NB4 (cell line): ENCODE results near the gene SCT.
"Not testable (repeated sequence)": the region's sequence is repeated elsewhere in the genome, so short reads cannot be mapped to it uniquely, and the experiment has no call there.

Experiments used
- POLR2A ChIP-seq: IDR thresholded peaks from 2 replicates; pipeline ENCODE4 v1.6.1; 2011; ENCODE audit warnings: mild to moderate bottlenecking; ENCODE audit not compliant: insufficient read length; ENCODE audit errors: extremely low read depth
- TF ChIP-seq, protein P1 (sequence below): IDR thresholded peaks from one replicate; pipeline ENCODE4 v1.5.1; 2012; ENCODE audit warnings: low read depth, low read length
- TF ChIP-seq, protein P2 (sequence below): IDR thresholded peaks from 2 replicates; pipeline ENCODE4 v1.6.1; 2011; ENCODE audit warnings: low read depth, low read length

DNA sequence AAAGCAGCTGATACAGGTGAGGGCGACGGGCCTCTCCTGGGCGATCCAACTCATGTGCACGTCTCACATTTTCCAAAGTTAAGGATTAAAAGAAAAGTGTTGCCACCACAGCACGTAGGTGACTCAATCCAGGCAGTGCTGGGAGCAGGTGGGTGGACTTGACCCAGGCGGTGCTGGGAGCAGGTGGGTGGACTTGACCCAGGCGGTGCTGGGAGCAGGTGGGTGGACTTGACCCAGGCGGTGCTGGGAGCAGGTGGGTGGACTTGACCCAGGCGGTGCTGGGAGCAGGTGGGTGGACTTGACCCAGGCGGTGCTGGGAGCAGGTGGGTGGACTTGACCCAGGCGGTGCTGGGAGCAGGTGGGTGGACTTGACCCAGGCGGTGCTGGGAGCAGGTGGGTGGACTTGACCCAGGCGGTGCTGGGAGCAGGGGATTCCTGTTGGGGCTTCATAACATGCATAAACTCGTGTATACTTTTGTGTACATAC, 20.7 kb upstream of the SCT start:
- TF ChIP-seq POLR2A = not testable (repeated sequence)
- TF ChIP-seq, protein P1, sequence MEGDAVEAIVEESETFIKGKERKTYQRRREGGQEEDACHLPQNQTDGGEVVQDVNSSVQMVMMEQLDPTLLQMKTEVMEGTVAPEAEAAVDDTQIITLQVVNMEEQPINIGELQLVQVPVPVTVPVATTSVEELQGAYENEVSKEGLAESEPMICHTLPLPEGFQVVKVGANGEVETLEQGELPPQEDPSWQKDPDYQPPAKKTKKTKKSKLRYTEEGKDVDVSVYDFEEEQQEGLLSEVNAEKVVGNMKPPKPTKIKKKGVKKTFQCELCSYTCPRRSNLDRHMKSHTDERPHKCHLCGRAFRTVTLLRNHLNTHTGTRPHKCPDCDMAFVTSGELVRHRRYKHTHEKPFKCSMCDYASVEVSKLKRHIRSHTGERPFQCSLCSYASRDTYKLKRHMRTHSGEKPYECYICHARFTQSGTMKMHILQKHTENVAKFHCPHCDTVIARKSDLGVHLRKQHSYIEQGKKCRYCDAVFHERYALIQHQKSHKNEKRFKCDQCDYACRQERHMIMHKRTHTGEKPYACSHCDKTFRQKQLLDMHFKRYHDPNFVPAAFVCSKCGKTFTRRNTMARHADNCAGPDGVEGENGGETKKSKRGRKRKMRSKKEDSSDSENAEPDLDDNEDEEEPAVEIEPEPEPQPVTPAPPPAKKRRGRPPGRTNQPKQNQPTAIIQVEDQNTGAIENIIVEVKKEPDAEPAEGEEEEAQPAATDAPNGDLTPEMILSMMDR = not testable (repeated sequence)
- TF ChIP-seq, protein P2, sequence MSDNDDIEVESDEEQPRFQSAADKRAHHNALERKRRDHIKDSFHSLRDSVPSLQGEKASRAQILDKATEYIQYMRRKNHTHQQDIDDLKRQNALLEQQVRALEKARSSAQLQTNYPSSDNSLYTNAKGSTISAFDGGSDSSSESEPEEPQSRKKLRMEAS = not testable (repeated sequence)
